GM12878 (cell line): ENCODE data around the gene C1RL. TPM values are rescaled to one million over a fixed set of nuclear protein-coding genes. Genes with fewer than 3 reads are reported as not detected.

Experiments
- ATAC-seq: fragments of 200-7000 bp; cut with Tn5 transposase; 3 replicates; pipeline ENCODE4 v1.9.1; 2020; ENCODE audit warnings: mild to moderate bottlenecking, moderate library complexity
- BruUV-seq: library from RNA; stranded (reverse); fragments of 400-500 nt; replicated peaks from 2 replicates; lab custom pipeline; 2021; lab: Mats Ljungman, UMichigan
- CTCF ChIA-PET: fragments of 300-600 bp; sonication (Branson Sonifier 250); formaldehyde crosslinking; extraction: SDS; loops from one replicate; lab custom pipeline; 2021; ENCODE audit warnings: inconsistent platforms; lab: Yijun Ruan, JAX
- POLR2A ChIA-PET: fragments of 350-600 bp; formaldehyde crosslinking; extraction: SDS; loops from one replicate; lab custom pipeline; 2021; ENCODE audit warnings: inconsistent platforms; lab: Charles Lee
- RAD21 ChIA-PET: fragments of 300-600 bp; sonication (Branson Sonifier 250); formaldehyde crosslinking; loops from one replicate; lab custom pipeline; 2023; ENCODE audit warnings: antibody characterized with exemption; ENCODE audit not compliant: unreplicated experiment; lab: Charles Lee
- SMC1A ChIA-PET: fragments of 300-600 bp; sonication (Branson Sonifier 250); formaldehyde crosslinking; loops from one replicate; lab custom pipeline; 2023; ENCODE audit not compliant: unreplicated experiment, uncharacterized antibody; lab: Charles Lee
- DNase-seq: peaks from one replicate; pipeline ENCODE4 v3.0.0-alpha.2; 2011; ENCODE audit warnings: low read depth, low spot score
- FAIRE-seq: peaks from 3 replicates; lab custom pipeline; 2011; peaks lifted over from hg19 to GRCh38; lab: Jason Lieb, UNC
- H2AFZ ChIP-seq: 2 replicates; pipeline ENCODE4 v1.6.0; 2011; ENCODE audit warnings: low read depth, low read length, control low read depth; ENCODE audit not compliant: control insufficient read depth
- H3K27ac ChIP-seq: 2 replicates; pipeline ENCODE4 v1.5.1; 2011; ENCODE audit warnings: control low read depth; ENCODE audit not compliant: control insufficient read depth, insufficient read depth
- H3K27me3 ChIP-seq, 2 experiments: replicated peaks in 1 of 2; 2 replicates each; pipeline versions ENCODE4 v1.6.0 to v1.6.1; 2011; ENCODE audit warnings: low read length in 1 of 2; ENCODE audit not compliant: control insufficient read depth in 2 of 2, insufficient read depth in 2 of 2
- H3K36me3 ChIP-seq, 2 experiments: 2 replicates each; pipeline ENCODE4 v1.5.1; 2011; ENCODE audit warnings: low read length in 1 of 2; ENCODE audit not compliant: control insufficient read depth in 2 of 2, insufficient read depth in 2 of 2
- H3K4me1 ChIP-seq: 2 replicates; pipeline ENCODE4 v1.6.1; 2011; ENCODE audit warnings: mild to moderate bottlenecking, low read length, moderate library complexity, mixed read lengths; ENCODE audit not compliant: control insufficient read depth, insufficient read depth
- H3K4me2 ChIP-seq: 2 replicates; pipeline ENCODE4 v1.6.0; 2011; ENCODE audit warnings: control low read depth; ENCODE audit not compliant: control insufficient read depth, insufficient read depth
- H3K4me3 ChIP-seq: fragments of 200-600 bp; sonication (generic); 2 replicates; pipeline ENCODE4 v1.5.1; 2016
- H3K79me2 ChIP-seq: 2 replicates; pipeline ENCODE4 v1.6.0; 2011; ENCODE audit warnings: low read length; ENCODE audit not compliant: control insufficient read depth, insufficient read depth
- H3K9ac ChIP-seq: 2 replicates; pipeline ENCODE4 v1.8.0; 2011; ENCODE audit warnings: low read length, control low read depth, mixed read lengths; ENCODE audit not compliant: control insufficient read depth, insufficient read depth
- H3K9me3 ChIP-seq: replicated peaks from 3 replicates; pipeline ENCODE4 v1.5.1; 2011; ENCODE audit warnings: mild to moderate bottlenecking, low read length; ENCODE audit not compliant: control insufficient read depth, insufficient read depth
- H4K20me1 ChIP-seq: 2 replicates; pipeline ENCODE4 v1.6.0; 2011; ENCODE audit not compliant: control insufficient read depth, insufficient read depth
- CBX3 ChIP-seq: fragments of 200-600 bp; sonication (generic); IDR thresholded peaks from 2 replicates; pipeline ENCODE4 v1.6.1; 2016; ENCODE audit warnings: low read depth, borderline replicate concordance
- HDGF ChIP-seq: fragments of 450-650 bp; IDR thresholded peaks from 2 replicates; pipeline ENCODE4 v1.6.1; 2016; ENCODE audit warnings: antibody characterized with exemption
- JUND ChIP-seq: IDR thresholded peaks from 2 replicates; pipeline ENCODE4 v1.6.1; 2012; ENCODE audit warnings: low read depth, mild to moderate bottlenecking, low read length, improper control_type of control experiment, moderate library complexity
- MAX ChIP-seq: IDR thresholded peaks from 2 replicates; pipeline ENCODE4 v1.6.1; 2012; ENCODE audit warnings: low read depth, low read length, improper control_type of control experiment
- NR2C1 ChIP-seq: fragments of 450-650 bp; IDR thresholded peaks from 2 replicates; pipeline ENCODE4 v1.6.1; 2017; ENCODE audit warnings: antibody characterized with exemption, mild to moderate bottlenecking, moderate library complexity
- PAX8 ChIP-seq: fragments of 450-650 bp; IDR thresholded peaks from 2 replicates; pipeline ENCODE4 v1.6.1; 2017; ENCODE audit warnings: mild to moderate bottlenecking, moderate library complexity
- RFX5 ChIP-seq: IDR thresholded peaks from 2 replicates; pipeline ENCODE4 v1.6.1; 2011; ENCODE audit warnings: low read depth, low read length, improper control_type of control experiment
- SMAD1 ChIP-seq: fragments of 450-650 bp; IDR thresholded peaks from 2 replicates; pipeline ENCODE4 v1.6.1; 2018; ENCODE audit warnings: mild to moderate bottlenecking, low read depth; ENCODE audit not compliant: partially characterized antibody
- SRF ChIP-seq, 2 experiments: IDR thresholded peaks; 2 replicates each; pipeline ENCODE4 v1.6.1; 2011; ENCODE audit warnings: low read depth in 2 of 2, low read length in 2 of 2, mild to moderate bottlenecking in 1 of 2, moderate library complexity in 1 of 2
- YBX1 ChIP-seq: fragments of 450-650 bp; IDR thresholded peaks from 2 replicates; pipeline ENCODE4 v1.6.1; 2016; ENCODE audit warnings: antibody characterized with exemption
- ZSCAN29 ChIP-seq: fragments of 450-650 bp; IDR thresholded peaks from 2 replicates; pipeline ENCODE4 v1.6.1; 2017; ENCODE audit warnings: mild to moderate bottlenecking, moderate library complexity
- ZZZ3 ChIP-seq: IDR thresholded peaks from 2 replicates; pipeline ENCODE4 v1.6.1; 2011; ENCODE audit warnings: low read depth; ENCODE audit not compliant: control insufficient read depth, insufficient read length
- WGBS: methylation state at CpG from one replicate; pipeline ENCODE4 v1.1.6; 2016; ENCODE audit warnings: low lambda C conversion rate; ENCODE audit not compliant: insufficient replicate concordance, insufficient coverage; ENCODE audit errors: missing lambda C conversion rate; 5-methylcytosine and 5-hydroxymethylcytosine counted together
- in situ Hi-C: fragments of 300-500 bp; cut with MboI; formaldehyde crosslinking; loops from 9 replicates; pipeline ENCODE4 v1.14.3; 2018; ENCODE audit warnings: mixed read lengths
- intact Hi-C: fragments of 100-400 bp; cut with micrococcal nuclease; formaldehyde crosslinking; loops from one replicate; pipeline ENCODE4 v1.14.2; 2022; ENCODE audit not compliant: unreplicated experiment
- polyA plus RNA-seq, 11 experiments: library from polyadenylated mRNA; depleted of rRNA in 4 of 11; unstranded in 6 of 11; stranded (reverse) in 5 of 11; fragments of >200 nt; fragmentation: Nextera tagmentation in 4 of 11; fragmentation: Illumina TruSeq in 1 of 11; extraction: Ambion mirVana in 4 of 11; extraction: Trizol in 1 of 11; gene quantifications; 1 replicate in 1 of 11; 2 replicates in 10 of 11; pipeline versions ENCODE4 v1.2.1 to v1.2.3, GENCODE V29; 2011 to 2016; ENCODE audit warnings: inconsistent platforms in 2 of 11, missing spikeins in 2 of 11, low read depth in 1 of 11
- total RNA-seq, 4 experiments: library from RNA; depleted of rRNA in 3 of 4; stranded (reverse); fragments of >200 nt in 3 of 4; fragmentation: Illumina TruSeq in 1 of 4; extraction: Trizol in 1 of 4; gene quantifications; 2 replicates each; pipeline versions ENCODE4 v1.2.1 to v1.2.3, GENCODE V29; 2013 to 2021
- TF ChIP-seq, protein P1 (sequence below): fragments of 450-650 bp; IDR thresholded peaks from 2 replicates; pipeline ENCODE4 v1.6.1; 2017; ENCODE audit warnings: low read depth, mild to moderate bottlenecking, moderate library complexity
- TF ChIP-seq, protein P2 (sequence below): IDR thresholded peaks from 2 replicates; pipeline ENCODE4 v1.6.1; 2012; ENCODE audit warnings: mild to moderate bottlenecking, low read depth, low read length

C1RL gene
- total and polyA plus RNA-seq, 10 of the 15 experiments (the other 5 are each of a cell fraction or from before 2014, with no cell fraction given), result 1.3 to 12.8 (median 8.1) TPM

DNA sequence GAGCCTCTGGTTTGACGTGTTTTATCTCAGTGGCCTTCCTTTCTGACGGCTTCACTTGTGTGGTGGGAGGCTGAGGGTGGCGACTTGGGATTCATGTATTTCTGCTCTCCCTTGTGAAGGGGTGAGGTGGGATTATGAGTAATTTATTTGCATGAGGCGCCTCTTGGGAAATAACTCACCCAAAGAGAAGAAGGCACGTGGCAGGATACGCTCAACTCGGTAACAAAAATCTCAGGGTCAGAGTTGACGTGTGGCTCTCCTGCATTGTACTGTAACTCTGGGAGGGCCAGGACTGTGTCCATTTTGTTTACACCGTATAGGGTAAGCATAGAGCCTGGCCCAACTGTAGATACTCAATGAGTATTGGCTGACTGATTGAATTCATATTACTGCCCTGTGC, 63.1 kb downstream of the C1RL start:
- Histone ChIP-seq H3K36me3 (no peaks in the 10 kb centered on the region), H3K79me2 (no peaks in the 10 kb centered on the region), H4K20me1 (no peaks in the 10 kb centered on the region), H2AFZ (peak overlapping the region; percentile 33; the same call in 1 of the 2 replicates), H3K9me3 (no peaks in the 10 kb centered on the region), H3K4me2 (no peak overlapping the region), H3K9ac (no peak overlapping the region), H3K4me1 (no peaks in the 10 kb centered on the region; the same call in 1 of the 2 replicates), H3K27ac (no peak overlapping the region), H3K27me3 (no peaks in the 10 kb centered on the region), H3K4me3 (no peak overlapping the region)
- in situ Hi-C loops, result no loop called here
- FAIRE-seq (no peak), DNase-seq (no peak), ATAC-seq (peak; percentile 36)
- TF ChIP-seq PAX8 (no peak), MAX (no peak), HDGF (no peak), CBX3 (no peak), SRF (IDR thresholded peaks at IDR 0.05; ENCODE audit: low read depth in 2 of 2, low read length in 2 of 2) (no peak), NR2C1 (no peak), YBX1 (no peak), ZSCAN29 (no peak), JUND (no peak), RFX5 (no peak), ZZZ3 (no peak), SMAD1 (no peak)
- TF ChIP-seq, protein P1, sequence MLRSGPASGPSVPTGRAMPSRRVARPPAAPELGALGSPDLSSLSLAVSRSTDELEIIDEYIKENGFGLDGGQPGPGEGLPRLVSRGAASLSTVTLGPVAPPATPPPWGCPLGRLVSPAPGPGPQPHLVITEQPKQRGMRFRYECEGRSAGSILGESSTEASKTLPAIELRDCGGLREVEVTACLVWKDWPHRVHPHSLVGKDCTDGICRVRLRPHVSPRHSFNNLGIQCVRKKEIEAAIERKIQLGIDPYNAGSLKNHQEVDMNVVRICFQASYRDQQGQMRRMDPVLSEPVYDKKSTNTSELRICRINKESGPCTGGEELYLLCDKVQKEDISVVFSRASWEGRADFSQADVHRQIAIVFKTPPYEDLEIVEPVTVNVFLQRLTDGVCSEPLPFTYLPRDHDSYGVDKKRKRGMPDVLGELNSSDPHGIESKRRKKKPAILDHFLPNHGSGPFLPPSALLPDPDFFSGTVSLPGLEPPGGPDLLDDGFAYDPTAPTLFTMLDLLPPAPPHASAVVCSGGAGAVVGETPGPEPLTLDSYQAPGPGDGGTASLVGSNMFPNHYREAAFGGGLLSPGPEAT, result no peak
- TF ChIP-seq, protein P2, sequence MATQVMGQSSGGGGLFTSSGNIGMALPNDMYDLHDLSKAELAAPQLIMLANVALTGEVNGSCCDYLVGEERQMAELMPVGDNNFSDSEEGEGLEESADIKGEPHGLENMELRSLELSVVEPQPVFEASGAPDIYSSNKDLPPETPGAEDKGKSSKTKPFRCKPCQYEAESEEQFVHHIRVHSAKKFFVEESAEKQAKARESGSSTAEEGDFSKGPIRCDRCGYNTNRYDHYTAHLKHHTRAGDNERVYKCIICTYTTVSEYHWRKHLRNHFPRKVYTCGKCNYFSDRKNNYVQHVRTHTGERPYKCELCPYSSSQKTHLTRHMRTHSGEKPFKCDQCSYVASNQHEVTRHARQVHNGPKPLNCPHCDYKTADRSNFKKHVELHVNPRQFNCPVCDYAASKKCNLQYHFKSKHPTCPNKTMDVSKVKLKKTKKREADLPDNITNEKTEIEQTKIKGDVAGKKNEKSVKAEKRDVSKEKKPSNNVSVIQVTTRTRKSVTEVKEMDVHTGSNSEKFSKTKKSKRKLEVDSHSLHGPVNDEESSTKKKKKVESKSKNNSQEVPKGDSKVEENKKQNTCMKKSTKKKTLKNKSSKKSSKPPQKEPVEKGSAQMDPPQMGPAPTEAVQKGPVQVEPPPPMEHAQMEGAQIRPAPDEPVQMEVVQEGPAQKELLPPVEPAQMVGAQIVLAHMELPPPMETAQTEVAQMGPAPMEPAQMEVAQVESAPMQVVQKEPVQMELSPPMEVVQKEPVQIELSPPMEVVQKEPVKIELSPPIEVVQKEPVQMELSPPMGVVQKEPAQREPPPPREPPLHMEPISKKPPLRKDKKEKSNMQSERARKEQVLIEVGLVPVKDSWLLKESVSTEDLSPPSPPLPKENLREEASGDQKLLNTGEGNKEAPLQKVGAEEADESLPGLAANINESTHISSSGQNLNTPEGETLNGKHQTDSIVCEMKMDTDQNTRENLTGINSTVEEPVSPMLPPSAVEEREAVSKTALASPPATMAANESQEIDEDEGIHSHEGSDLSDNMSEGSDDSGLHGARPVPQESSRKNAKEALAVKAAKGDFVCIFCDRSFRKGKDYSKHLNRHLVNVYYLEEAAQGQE, result no peak
- 40% methylated on average over 9 of the region's 9 CpGs for WGBS
- no TSS peak for BruUV-seq
- RAD21 ChIA-PET, result no interaction called here
- CTCF ChIA-PET, result no interaction called here
- intact Hi-C loops, result no loop called here
- SMC1A ChIA-PET, result no interaction called here
- POLR2A ChIA-PET, result no interaction called here
